H9 (cell line): ENCODE measurements around the gene KCNG2. TPM values are rescaled to one million over a fixed set of nuclear protein-coding genes. Genes with fewer than 3 reads are reported as not detected.

Source experiments
- DNase-seq: peaks from one replicate; pipeline ENCODE4 v3.0.0-alpha.2; 2017
- H2AFZ ChIP-seq: one replicate; pipeline ENCODE4 v1.6.1; 2013; ENCODE audit warnings: mild to moderate bottlenecking, low read length, control low read depth, moderate library complexity
- H2AK5ac ChIP-seq: 2 replicates; pipeline ENCODE4 v1.6.1; 2013; ENCODE audit warnings: low read length, control low read depth, mixed read lengths; ENCODE audit not compliant: insufficient read length
- H2BK120ac ChIP-seq: one replicate; pipeline ENCODE4 v1.6.1; 2013; ENCODE audit warnings: low read depth, mild to moderate bottlenecking, low read length, control low read depth, inconsistent platforms; ENCODE audit not compliant: poor library complexity, severe bottlenecking
- H2BK12ac ChIP-seq: 2 replicates; pipeline ENCODE4 v1.6.1; 2013; ENCODE audit warnings: low read length, control low read depth, mixed read lengths, low read depth; ENCODE audit not compliant: insufficient read length
- H2BK15ac ChIP-seq: 2 replicates; pipeline ENCODE4 v1.6.1; 2013; ENCODE audit warnings: low read depth, low read length, control low read depth
- H2BK20ac ChIP-seq: one replicate; pipeline ENCODE4 v1.6.1; 2013; ENCODE audit warnings: low read depth, mild to moderate bottlenecking, low read length, control low read depth, inconsistent platforms; ENCODE audit not compliant: poor library complexity, severe bottlenecking
- H2BK5ac ChIP-seq: 2 replicates; pipeline ENCODE4 v1.6.1; 2013; ENCODE audit warnings: low read length, control low read depth, mixed read lengths; ENCODE audit not compliant: insufficient read length
- H3K14ac ChIP-seq: 2 replicates; pipeline ENCODE4 v1.6.1; 2013; ENCODE audit warnings: low read length, control low read depth; ENCODE audit not compliant: insufficient read depth
- H3K18ac ChIP-seq: 2 replicates; pipeline ENCODE4 v1.6.1; 2013; ENCODE audit warnings: low read depth, mild to moderate bottlenecking, mixed read lengths, low read length, control low read depth; ENCODE audit not compliant: insufficient read length
- H3K23ac ChIP-seq: 2 replicates; pipeline ENCODE4 v1.6.1; 2013; ENCODE audit warnings: low read length, control low read depth, mixed read lengths, low read depth; ENCODE audit not compliant: insufficient read length
- H3K23me2 ChIP-seq: 2 replicates; pipeline ENCODE4 v1.6.1; 2013; ENCODE audit warnings: low read depth, mild to moderate bottlenecking, mixed read lengths, low read length, control low read depth; ENCODE audit not compliant: insufficient read length, poor library complexity, severe bottlenecking
- H3K27ac ChIP-seq: 2 replicates; pipeline ENCODE4 v1.5.1; 2013; ENCODE audit warnings: low read length, control low read depth, mixed read lengths, low read depth; ENCODE audit not compliant: insufficient read length
- H3K27me3 ChIP-seq: 2 replicates; pipeline ENCODE4 v1.6.1; 2013; ENCODE audit warnings: low read length, control low read depth, inconsistent platforms; ENCODE audit not compliant: insufficient read depth
- H3K4ac ChIP-seq: 2 replicates; pipeline ENCODE4 v1.6.1; 2013; ENCODE audit warnings: low read depth, mild to moderate bottlenecking, control low read depth, inconsistent platforms, low read length, moderate library complexity
- H3K4me1 ChIP-seq: 2 replicates; pipeline ENCODE4 v1.6.1; 2013; ENCODE audit warnings: low read length, control low read depth, inconsistent platforms; ENCODE audit not compliant: insufficient read depth
- H3K4me2 ChIP-seq: 2 replicates; pipeline ENCODE4 v1.6.1; 2013; ENCODE audit warnings: low read length, control low read depth, mixed read lengths; ENCODE audit not compliant: insufficient read length, insufficient read depth
- H3K56ac ChIP-seq: 2 replicates; pipeline ENCODE4 v1.6.1; 2013; ENCODE audit warnings: low read depth, mild to moderate bottlenecking, mixed read lengths, low read length, control low read depth; ENCODE audit not compliant: insufficient read length
- H3K79me1 ChIP-seq: 2 replicates; pipeline ENCODE4 v1.6.1; 2013; ENCODE audit warnings: low read depth, mild to moderate bottlenecking, moderate library complexity, low read length, control low read depth, inconsistent platforms; ENCODE audit not compliant: insufficient read depth, poor library complexity, severe bottlenecking
- H3K79me2 ChIP-seq: 2 replicates; pipeline ENCODE4 v1.6.1; 2013; ENCODE audit warnings: low read length, control low read depth, inconsistent platforms; ENCODE audit not compliant: insufficient read depth
- H3K9ac ChIP-seq: 2 replicates; pipeline ENCODE4 v1.6.1; 2013; ENCODE audit warnings: low read length, control low read depth, mixed read lengths; ENCODE audit not compliant: insufficient read length; ENCODE audit errors: extremely low read depth
- H3K9me3 ChIP-seq: one replicate; pipeline ENCODE4 v1.6.1; 2013; ENCODE audit warnings: low read depth, low read length, inconsistent platforms; ENCODE audit not compliant: control insufficient read depth
- H3T11ph ChIP-seq: one replicate; pipeline ENCODE4 v1.6.1; 2013; ENCODE audit warnings: mild to moderate bottlenecking, low read length, control low read depth, inconsistent platforms
- H4K20me1 ChIP-seq: one replicate; pipeline ENCODE4 v1.6.1; 2013; ENCODE audit not compliant: control insufficient read depth, insufficient read length, insufficient read depth
- H4K5ac ChIP-seq: 2 replicates; pipeline ENCODE4 v1.6.1; 2013; ENCODE audit warnings: low read depth, mild to moderate bottlenecking, mixed read lengths, low read length, control low read depth; ENCODE audit not compliant: insufficient read length
- H4K8ac ChIP-seq: replicated peaks from 2 replicates; pipeline ENCODE4 v1.6.1; 2013; ENCODE audit warnings: low read length, control low read depth, mixed read lengths, low read depth; ENCODE audit not compliant: insufficient read length
- H4K91ac ChIP-seq: 2 replicates; pipeline ENCODE4 v1.6.1; 2013; ENCODE audit warnings: low read depth, mild to moderate bottlenecking, moderate library complexity, mixed read lengths, low read length, control low read depth; ENCODE audit not compliant: insufficient read length
- H3K27ac Mint-ChIP-seq, 3 experiments: 2 replicates in 2 of 3; 3 replicates in 1 of 3; pipeline ENCODE4 v1.8.0; 2020 to 2021; ENCODE audit warnings: mixed read lengths in 3 of 3, mild to moderate bottlenecking in 1 of 3, moderate library complexity in 1 of 3
- H3K27me3 Mint-ChIP-seq: 2 replicates; pipeline ENCODE4 v1.8.0; 2021; ENCODE audit warnings: low read depth, mild to moderate bottlenecking, moderate library complexity, mixed read lengths
- H3K36me3 Mint-ChIP-seq, 3 experiments: 2 replicates in 2 of 3; 3 replicates in 1 of 3; pipeline ENCODE4 v1.8.0; 2020 to 2021; ENCODE audit warnings: low read depth in 3 of 3, mixed read lengths in 3 of 3; ENCODE audit not compliant: insufficient read depth in 1 of 3
- H3K4me1 Mint-ChIP-seq, 2 experiments: 2 replicates each; pipeline ENCODE4 v1.8.0; 2020; ENCODE audit warnings: mixed read lengths in 2 of 2
- H3K4me3 Mint-ChIP-seq, 2 experiments: 2 replicates in 1 of 2; 3 replicates in 1 of 2; pipeline ENCODE4 v1.8.0; 2020 to 2021; ENCODE audit warnings: mild to moderate bottlenecking in 2 of 2, mixed read lengths in 2 of 2, moderate library complexity in 1 of 2
- H3K9me3 Mint-ChIP-seq, 2 experiments: 2 replicates in 1 of 2; 3 replicates in 1 of 2; pipeline ENCODE4 v1.8.0; 2020; ENCODE audit warnings: mild to moderate bottlenecking in 2 of 2, mixed read lengths in 2 of 2, moderate library complexity in 1 of 2
- WGBS: extraction: QIAGEN DNeasy Blood & Tissue Kit; methylation state at CpG from one replicate; pipeline ENCODE4 v1.1.7; 2013; ENCODE audit warnings: missing lambda C conversion rate, low lambda C conversion rate, mixed read lengths; ENCODE audit not compliant: insufficient read length; ENCODE audit errors: extremely low coverage; 5-methylcytosine and 5-hydroxymethylcytosine counted together
- total RNA-seq: library from RNA; stranded (reverse); gene quantifications from 2 replicates; pipeline ENCODE4 v1.2.1, GENCODE V29; 2021
- TF ChIP-seq, protein P1 (sequence below): fragments of 200-600 bp; sonication (generic); conservative IDR thresholded peaks from 3 replicates; pipeline ENCODE4 v1.8.0; 2021; ENCODE audit warnings: antibody characterized with exemption, mild to moderate bottlenecking

Gene KCNG2
- total RNA-seq, 1 experiment from 2014 or later, result 0.15 TPM

DNA sequence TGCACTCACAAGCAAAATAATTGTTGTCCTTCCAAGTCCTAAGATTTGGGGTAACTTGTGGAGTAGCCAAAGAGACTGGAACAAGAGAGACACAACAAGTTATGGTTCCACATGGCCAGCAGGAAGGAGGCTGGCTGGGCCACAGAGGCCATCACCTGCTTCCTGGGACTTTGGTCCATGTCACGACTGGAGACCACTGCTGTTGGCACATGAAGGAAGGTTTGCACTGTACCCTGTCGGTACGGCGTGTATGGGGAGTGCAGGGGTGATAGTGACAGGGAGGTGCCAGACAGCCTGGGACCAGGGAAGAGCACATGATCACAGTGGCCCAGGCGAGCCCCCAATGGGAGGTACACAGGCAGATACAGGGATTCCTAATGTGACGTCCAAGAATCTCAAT is 138.2 kb downstream of the KCNG2 start:
- Histone ChIP-seq H2AFZ (no peak overlapping the region), H2BK12ac (no peak overlapping the region), H2AK5ac (no peak overlapping the region), H2BK20ac (no peak overlapping the region), H4K20me1 (peaks cover 3% of the 10 kb centered on the region), H3K18ac (no peak overlapping the region), H3K27ac (no peak overlapping the region), H2BK120ac (no peak overlapping the region), H3K56ac (no peak overlapping the region), H3K4ac (no peak overlapping the region), H3T11ph (no peak overlapping the region), H4K91ac (no peak overlapping the region), H3K23me2 (no peaks in the 10 kb centered on the region), H3K23ac (no peak overlapping the region), H3K9ac (no peak overlapping the region), H3K27me3 (no peaks in the 10 kb centered on the region), H3K4me2 (no peak overlapping the region), H3K14ac (no peak overlapping the region), H3K4me1 (no peaks in the 10 kb centered on the region), H3K79me1 (no peaks in the 10 kb centered on the region), H4K8ac (no peak overlapping the region), H3K9me3 (peaks cover 5% of the 10 kb centered on the region), H2BK15ac (no peak overlapping the region), H3K79me2 (no peaks in the 10 kb centered on the region), H4K5ac (no peak overlapping the region), H2BK5ac (no peak overlapping the region)
- Mint-ChIP-seq H3K4me3 (no peak overlapping the region), H3K9me3 (peaks cover 17 to 20% of the 10 kb centered on the region in 2 experiments), H3K27ac (no peak overlapping the region), H3K27me3 (peaks cover 5% of the 10 kb centered on the region; the same call in 1 of the 2 replicates), H3K36me3 (peaks cover 0 to 42% (median 24%) of the 10 kb centered on the region in 3 experiments; a peak in 5 of 7 replicates), H3K4me1 (peaks cover 2 to 8% of the 10 kb centered on the region in 2 experiments; a peak in 3 of 4 replicates)
- DNase-seq, result peak; percentile 9
- TF ChIP-seq, protein P1, sequence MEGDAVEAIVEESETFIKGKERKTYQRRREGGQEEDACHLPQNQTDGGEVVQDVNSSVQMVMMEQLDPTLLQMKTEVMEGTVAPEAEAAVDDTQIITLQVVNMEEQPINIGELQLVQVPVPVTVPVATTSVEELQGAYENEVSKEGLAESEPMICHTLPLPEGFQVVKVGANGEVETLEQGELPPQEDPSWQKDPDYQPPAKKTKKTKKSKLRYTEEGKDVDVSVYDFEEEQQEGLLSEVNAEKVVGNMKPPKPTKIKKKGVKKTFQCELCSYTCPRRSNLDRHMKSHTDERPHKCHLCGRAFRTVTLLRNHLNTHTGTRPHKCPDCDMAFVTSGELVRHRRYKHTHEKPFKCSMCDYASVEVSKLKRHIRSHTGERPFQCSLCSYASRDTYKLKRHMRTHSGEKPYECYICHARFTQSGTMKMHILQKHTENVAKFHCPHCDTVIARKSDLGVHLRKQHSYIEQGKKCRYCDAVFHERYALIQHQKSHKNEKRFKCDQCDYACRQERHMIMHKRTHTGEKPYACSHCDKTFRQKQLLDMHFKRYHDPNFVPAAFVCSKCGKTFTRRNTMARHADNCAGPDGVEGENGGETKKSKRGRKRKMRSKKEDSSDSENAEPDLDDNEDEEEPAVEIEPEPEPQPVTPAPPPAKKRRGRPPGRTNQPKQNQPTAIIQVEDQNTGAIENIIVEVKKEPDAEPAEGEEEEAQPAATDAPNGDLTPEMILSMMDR, result no peak
- whole genome bisulfite sequencing, result no CpG with 5 or more reads among the region's 6 CpGs
